ENCODE data around the gene EHMT1.

GRCh38 chr9:137582286-137582860 lies 36.4 kb upstream of the EHMT1 start:
- TF ChIP-seq BACH2 (CRISPR knock-in tag; IDR thresholded peaks at IDR 0.05; ENCODE audit: borderline replicate concordance) = no peak
- TF ChIP-seq ZFP3 (CRISPR knock-in tag; IDR thresholded peaks at IDR 0.05) = no peak
- TF ChIP-seq CREB5 (CRISPR knock-in tag; IDR thresholded peaks at IDR 0.05; ENCODE audit: low read depth) = no peak
- TF ChIP-seq ARNTL (CRISPR knock-in tag; IDR thresholded peaks at IDR 0.05; ENCODE audit: borderline replicate concordance, low read depth) = no peak
- no peak for TF ChIP-seq PPARA (CRISPR knock-in tag; IDR thresholded peaks at IDR 0.05; ENCODE audit: borderline replicate concordance)
- TF ChIP-seq ZNF8 (CRISPR knock-in tag; IDR thresholded peaks at IDR 0.05) = no peak
- TF ChIP-seq ZC3H10 (CRISPR knock-in tag; IDR thresholded peaks at IDR 0.05) = no peak
- no peak for TF ChIP-seq TSHZ2 (CRISPR knock-in tag; IDR thresholded peaks at IDR 0.05)
- TF ChIP-seq ESRRG (CRISPR knock-in tag; IDR thresholded peaks at IDR 0.05) = no peak
- TF ChIP-seq ZNF565 (CRISPR knock-in tag; conservative IDR thresholded peaks at IDR 0.05; ENCODE audit: low read depth) = no peak
- TF ChIP-seq SNAI2 (CRISPR knock-in tag; IDR thresholded peaks at IDR 0.05) = no peak
- no peak for TF ChIP-seq PATZ1 (CRISPR knock-in tag; IDR thresholded peaks at IDR 0.05; ENCODE audit: borderline replicate concordance)
- no peak for TF ChIP-seq ZNF70 (CRISPR knock-in tag; IDR thresholded peaks at IDR 0.05)
- no peak for TF ChIP-seq TCF4 (CRISPR knock-in tag; IDR thresholded peaks at IDR 0.05; ENCODE audit: borderline replicate concordance)
